Fibroblast of skin of scalp (primary cell): Measurements from ENCODE around the gene CNTN2.

Source experiments
- DNase-seq: peaks from one replicate; pipeline ENCODE4 v3.0.0-alpha.2; 2013

Gene CNTN2

DNA sequence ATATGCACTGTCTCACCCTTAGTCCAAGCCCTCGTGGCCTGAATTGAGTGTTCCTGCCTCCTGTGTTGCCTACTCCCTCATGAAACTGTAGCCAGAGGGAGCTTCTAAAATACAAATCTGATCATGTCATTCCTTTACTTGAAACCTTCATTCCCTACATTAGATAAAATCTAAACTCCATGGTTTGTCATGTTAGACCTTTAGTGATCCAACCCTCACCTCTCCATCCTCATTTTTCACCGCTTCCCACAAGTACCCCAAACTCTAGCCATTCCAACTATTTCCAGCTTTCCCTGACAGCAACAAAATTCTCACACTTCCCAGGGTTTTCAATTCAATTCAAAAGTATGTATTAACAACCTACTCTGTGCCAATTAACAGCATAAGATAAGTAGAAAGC lies 18.3 kb upstream of the CNTN2 start:
- DNase-seq, result no peak

DNA sequence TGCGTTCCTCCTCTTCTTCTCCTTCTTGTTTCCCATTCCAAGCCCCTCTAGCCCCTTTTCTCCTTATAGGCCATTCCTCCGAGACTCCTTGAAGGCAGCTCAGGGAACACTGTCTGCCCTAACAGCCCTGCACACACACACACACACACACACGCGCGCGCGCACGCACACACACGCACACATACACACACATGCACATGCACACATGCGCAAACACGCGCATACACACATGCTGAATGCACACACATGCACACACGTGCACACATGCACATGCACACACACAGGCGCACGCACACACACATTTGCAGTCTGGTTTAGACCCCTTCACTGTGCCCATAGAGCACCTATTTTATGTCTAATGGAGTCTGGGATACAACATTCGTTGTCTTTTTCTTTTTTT lies 17.8 kb upstream of the CNTN2 start:
- no peak for DNase-seq

DNA sequence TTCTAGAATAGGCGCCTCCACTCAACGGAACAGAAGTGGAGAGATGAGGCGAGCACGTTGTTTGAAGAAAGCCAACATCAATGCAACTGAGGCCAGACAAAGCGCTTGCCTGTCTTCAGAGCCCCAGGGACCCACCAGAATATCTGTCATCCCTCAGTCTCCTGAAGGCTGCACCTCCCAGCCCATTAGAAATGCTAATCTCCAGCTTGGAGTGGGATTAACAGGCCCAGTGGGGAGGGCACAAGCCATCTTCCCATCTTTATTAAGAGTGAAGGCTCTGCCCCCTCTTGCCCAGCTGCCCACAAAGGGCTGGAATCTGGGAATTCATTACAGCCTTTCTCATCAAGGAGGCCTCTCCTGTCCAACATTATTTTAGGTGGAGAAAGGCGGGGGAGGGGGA lies 16.8 kb upstream of the CNTN2 start:
- DNase-seq, result no peak

DNA sequence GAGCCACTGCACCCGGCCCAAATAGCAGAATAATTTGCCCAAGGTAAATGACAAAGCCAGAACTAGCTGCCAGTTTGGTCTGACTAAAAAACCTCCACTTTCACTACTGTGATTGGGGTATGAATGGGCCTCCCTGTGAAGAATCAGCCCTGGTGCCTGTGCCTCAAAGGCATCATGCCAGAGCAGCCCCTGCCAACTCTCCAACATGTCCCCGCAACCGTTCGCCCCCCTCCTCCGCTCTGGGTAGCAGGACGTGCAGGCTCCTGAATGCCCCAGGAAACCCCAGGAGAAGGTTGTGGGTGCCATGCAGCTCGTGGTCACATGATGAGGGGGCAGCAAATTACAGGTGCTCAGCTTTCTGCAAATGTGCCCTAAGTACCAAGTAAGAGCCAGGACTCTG lies 14.6 kb upstream of the CNTN2 start:
- DNase-seq, result no peak

DNA sequence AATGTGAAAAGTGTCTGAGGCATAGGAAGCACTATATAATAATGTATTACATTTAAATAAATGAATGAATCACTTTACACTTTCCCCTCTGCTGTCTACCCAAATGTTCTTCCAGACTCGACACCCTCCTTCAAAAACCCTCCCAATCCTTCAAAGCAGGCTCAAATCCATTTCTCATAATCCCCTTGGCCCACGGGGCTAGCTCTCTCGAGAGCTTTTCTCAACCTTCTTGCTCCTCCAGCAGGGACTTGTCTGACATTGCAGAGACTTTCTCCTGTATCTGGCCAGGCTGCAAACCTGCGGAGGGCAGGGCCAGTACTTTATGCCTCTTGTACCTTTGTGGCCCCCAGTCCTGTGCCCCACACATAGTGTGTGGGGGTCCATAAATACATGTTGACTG lies 14.1 kb upstream of the CNTN2 start:
- no peak for DNase-seq

DNA sequence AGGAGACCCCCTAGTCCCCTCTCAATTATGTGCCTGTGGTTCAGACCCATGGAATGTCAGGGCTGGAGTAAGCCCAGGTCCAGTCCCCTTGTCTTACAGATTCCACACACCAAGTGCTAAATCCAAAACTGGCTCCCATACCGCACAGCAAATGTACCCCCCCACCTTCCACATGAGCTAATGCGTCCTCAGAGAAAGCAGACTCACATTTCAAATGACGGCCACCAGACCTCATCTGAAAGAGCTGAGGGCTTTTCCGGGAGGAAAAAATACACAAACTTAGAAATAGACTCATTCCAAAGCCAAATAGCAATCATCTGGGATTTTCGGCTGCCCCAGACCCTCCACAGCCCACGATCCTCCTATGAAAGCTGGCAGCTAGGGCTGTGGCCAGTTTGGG lies 12.8 kb upstream of the CNTN2 start:
- DNase-seq, result no peak

DNA sequence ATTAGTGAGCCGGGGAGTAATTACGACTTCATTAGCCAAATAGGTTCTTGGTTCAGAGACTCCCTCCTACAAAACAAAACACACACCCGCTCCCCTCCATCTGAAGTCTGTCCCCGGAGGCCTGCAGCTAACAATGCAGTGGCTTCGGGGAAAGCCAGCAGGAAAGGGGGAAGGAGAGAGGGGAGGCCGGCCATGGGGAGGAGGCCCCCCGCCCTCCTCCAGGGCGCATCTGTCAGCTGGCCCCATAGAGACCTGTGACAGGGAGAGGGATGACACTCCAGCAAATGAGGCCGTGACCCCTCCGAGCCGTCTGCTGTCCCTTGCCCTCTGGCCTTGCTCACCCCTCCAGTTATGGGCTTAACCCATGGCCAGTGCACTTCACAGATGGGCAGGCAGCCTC lies 12.1 kb upstream of the CNTN2 start:
- no peak for DNase-seq

DNA sequence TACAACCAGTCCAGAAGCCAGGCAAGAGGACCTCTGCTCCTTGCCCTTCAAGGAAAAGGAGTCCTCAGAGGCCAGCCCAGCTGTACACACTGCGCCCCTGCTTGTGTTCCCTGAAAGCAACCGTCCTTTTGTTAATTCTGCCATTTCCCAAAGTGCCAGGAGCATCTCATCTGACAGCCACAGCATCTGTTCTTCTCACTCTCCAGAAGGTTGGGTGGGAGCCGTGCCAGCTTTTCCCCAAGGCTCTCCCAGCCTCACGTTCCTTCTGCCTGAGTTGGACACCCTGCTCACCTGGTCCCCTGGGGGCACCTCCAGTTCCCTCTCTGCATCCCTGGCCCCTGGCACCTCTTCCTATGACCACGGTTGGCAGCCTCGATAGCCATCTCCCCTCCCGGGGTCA lies 10.5 kb upstream of the CNTN2 start:
- no peak for DNase-seq

DNA sequence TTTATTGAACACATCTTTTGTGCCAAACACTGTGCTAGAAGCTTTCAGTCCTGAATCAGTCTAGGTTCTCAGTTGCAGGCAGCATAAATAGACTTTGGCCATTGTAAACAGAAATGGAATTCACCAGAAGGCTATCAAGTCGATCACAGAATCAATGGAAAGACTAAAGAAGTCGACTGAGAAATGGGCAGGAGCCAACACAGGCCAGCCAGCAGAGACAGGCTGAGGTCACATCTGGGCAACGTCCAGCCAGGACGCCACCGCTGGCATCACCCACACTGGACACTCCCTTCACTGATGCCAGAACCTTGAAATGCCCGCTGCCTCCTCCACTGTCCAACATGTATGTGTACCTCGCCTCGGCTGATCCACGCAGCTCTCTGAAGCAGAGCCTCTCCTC lies 5.5 kb upstream of the CNTN2 start:
- no peak for DNase-seq

DNA sequence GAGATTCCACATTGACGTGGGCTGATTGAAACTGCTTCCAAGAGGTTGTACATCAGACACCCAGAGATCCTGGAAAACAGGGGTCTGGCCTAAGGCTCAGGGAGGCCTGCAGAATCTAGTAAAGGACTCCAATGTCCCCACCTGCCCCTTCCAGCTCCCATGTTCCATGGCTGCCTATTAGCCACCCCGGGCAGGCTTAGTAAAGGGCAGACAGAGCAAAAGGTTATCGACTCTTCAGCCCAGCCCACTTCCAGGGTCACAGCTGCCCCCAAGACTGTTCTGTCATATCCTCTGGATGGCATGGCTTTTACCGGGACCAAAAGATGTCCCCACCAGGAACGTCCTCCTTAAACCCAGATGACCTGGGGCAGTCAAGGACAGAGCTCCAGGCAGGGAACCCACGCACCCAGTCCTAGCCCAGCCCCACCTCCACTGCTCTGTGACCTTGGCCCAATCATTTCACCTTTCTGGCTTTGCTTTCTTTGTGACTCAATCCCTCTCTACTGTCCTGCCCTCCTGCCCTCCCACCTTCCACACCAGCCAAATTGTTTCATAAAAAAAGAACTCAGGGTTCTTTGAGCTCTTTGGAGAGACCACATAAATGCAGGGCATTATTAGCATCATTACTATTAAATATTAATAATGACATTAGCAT lies 4.8 kb upstream of the CNTN2 start:
- DNase-seq, result no peak

DNA sequence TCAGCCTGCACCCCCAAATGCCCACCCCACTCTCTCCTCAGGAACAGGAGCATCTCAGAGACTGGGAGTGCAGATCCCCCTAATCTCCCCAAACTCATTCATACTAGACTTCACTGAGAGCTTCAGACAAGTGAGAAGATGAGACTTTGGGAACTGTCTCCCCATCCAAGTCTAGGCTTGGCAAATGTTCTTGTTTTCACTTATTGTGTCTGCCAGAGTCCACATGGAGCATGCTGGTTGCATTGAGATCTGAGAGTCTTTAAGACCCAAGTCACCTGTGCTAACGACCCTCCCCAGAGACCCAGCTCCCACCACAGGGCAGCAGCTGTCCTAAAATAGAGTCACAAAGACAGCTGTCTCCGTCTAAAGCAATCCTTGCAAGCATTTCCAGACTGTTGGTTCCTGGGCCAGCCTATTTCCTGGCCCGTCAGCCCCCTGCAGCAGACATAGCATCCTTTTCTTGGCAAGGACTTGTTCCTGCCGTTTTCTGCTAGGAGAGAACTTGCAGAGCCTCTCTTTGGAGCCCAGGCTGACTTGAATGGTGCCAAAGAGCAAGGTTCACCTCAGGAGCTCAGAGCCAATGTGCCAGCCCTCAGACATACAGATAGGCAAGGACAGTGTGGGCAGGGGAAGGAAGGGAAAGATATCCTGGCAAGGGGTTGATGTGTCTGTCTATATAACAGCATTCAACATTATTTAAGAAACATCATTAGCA lies 1.9 kb upstream of the CNTN2 start:
- DNase-seq, result no peak

DNA sequence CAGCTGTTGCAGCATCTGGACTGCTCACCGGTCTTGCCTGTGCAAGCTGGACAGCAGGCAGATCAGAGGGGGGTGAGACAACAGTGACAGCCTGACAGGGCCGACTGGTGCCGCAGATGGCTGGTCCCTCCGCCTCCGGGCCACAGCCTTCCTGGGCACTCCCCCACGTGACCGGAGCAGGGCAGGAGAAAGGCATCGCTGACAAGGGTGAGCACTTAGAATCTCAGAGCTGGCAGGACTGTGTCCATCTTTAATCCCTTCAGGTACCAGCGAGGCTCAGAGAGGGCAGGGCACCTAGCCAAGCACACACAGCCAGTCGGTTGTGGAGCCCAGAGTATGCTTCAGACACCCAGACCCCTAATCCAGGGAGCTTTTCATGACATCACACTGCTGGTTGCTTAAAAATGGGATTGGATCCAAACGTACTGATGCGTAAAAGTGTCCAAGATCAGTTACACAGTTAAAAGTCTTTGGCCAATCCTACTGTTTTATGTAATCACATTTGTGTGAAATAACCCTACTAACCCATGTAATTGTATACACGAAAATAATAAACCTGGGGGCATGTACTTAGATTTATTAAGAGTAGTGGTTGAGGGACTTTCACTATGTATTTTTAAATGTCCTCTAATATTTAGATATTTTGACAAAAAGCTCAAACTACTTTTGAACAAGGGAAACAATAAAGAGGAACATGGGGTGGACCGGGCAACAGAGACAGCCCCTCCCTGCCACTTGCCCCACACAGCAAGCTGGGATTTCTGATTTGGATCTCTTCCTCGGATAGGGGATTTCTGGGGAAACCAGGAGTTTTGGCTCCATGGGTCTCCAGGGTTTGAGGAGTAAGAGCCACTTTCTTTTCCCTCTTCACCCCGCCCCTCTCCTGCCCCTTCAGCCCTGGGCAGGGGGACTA lies 758 bp upstream of the CNTN2 start:
- no peak for DNase-seq

DNA sequence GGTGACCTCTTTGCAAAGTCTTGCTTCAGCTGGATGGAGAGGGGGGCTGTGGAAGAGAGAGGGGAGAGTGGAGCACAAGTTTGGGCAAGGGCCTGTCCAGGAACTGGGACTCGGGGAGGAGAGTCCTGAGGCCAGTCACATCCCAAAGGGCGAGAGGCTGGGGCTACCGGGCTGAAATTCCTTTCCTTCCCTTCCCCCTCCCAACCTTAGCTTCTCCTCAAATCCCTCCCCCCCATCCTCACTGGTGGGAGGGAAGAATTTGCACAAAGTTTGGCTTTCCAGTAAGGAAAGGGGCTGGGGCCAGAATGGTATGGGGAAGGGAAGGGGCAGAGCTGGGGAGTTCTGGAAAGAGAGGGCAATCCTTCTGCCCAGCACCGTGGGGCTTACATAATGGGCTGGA lies 854 bp downstream of the CNTN2 start:
- DNase-seq, result no peak

DNA sequence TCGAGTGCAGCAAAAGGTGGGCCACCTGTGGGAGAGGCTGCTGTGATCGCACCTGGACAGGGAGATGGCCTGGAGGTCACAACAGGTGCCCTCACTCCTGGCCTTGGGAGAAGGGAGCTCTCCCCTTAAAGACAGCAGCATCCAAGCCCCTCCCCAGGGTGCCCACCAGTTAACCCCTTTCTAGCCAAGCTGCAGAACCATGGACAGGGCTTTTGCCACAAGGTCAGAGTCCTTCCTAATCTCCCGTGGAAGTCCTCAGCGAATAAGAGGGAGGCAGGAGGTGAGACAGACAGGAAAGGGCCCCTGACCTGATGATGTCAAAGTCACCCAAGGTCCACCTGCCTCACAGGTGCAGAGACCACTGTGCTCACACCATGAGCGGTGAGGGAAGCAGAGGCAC lies 1.7 kb downstream of the CNTN2 start:
- no peak for DNase-seq

DNA sequence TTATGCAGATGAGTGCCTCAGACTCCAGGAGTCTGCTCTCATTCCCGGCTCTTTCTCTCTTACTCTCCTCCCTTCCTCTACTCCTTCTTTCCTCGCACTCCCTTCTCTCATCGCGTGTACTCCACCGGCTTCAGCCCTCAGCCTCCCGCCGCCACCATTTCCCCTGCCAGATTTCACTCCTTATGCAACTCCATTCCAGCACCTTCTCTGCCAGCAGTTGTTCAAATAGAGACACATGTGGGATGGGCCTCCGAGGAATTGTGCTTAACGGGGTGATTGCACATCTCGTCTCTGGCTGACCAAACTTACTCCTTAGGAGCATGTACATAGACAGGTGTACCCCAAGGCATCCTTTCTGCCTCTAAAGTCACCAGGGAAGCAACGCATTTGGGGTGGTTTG lies 2.1 kb downstream of the CNTN2 start:
- DNase-seq, result no peak

DNA sequence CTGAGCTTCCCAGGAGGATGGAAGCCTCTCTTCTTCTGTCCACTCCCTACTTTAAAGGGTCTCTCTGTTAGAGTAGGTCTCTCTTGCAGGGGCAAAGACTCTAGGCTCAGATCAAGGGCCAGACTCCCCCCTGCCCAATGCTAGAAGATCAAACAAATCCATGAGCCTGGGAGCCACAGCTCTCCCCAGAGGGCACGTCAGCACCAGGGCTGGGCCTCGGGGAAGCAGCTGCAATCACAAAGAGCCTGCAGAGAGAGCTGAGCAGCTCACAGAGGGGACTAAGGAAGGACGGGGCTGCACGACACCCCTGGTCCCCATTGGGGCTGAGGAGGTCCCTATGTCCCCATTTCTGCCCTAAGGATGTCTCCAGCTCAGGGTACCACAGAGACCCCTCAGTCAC lies 3.9 kb downstream of the CNTN2 start:
- DNase-seq, result no peak

DNA sequence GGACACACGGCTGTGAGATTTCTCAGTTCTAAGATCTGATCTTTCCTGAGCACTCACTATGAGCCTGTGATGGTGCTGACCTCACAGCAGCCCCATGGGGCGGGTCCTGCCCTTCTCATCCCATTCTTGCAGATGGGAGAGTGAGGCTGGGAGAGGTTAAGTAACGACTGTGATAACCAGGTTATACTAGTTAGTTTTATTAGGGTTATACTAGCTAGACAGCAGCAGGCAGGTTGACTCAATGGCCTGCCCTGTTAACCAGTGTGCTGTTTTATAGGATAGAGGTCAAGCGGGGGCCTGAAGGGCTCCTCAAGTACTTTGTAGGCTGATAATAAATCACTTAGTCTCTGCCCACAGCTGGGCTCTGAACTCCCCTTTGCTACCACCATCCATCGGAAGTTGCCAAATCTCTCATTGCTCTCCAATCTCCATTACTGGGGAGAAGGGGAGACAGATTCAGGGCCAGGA lies 4.8 kb downstream of the CNTN2 start:
- no peak for DNase-seq

DNA sequence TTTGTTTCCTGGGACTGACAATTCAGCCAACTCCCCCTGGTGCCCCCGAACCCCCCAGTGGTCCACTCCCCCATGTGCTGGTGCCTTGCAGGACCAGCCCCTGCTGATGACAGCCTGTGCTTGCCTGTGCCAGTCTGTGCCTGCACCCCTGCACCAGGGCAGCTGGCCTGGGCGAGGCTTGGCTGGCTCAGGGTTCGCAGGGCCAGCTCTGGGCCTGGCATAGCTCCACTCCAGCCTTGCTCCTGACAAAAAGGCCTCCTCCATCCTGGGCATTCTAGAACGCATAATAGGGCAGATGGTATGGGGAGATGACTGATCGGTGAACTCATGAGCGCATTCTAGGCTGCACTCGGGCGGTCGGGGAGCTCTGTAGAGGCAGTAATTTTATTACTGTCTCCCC lies 5.4 kb downstream of the CNTN2 start:
- no peak for DNase-seq

DNA sequence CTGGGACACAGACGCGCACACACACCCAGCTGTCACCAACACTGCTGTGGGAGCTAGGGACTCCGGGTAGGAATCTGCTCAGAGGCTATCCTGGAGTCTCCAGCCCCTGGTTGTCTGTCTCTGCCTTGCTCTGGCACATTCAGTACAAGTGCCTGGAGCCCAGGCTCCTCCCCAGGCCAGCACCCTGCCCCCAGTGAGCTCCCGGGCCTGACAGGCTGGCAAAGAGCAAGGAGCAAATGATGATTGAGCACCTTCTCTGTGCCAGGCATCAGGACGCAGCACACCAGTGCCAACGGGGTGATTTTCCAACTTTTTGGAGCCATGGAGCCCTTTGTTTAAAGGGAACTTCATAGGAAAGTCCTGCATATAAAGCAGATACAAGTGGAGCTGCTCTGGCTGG lies 6.5 kb downstream of the CNTN2 start:
- no peak for DNase-seq

DNA sequence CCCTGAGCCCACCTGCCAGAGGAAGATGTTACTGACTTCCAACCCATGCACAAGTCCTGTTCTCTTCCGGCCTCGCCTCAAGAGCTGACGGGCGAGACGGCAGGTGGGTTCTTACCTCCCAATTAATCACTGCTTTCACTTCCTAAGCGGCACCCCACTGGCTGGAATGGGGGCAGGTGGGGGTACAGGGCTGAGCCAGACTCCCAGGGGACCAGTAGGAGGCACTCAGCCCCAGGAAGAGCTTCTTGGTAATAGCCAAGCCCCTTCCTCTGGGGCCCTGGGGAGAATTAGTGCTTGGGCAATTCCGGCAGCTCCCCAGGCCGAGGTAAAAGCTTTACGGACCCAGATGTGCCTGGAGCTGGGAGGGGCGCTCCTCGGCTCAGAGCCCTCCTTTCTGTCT lies 9.7 kb downstream of the CNTN2 start:
- DNase-seq, result no peak

DNA sequence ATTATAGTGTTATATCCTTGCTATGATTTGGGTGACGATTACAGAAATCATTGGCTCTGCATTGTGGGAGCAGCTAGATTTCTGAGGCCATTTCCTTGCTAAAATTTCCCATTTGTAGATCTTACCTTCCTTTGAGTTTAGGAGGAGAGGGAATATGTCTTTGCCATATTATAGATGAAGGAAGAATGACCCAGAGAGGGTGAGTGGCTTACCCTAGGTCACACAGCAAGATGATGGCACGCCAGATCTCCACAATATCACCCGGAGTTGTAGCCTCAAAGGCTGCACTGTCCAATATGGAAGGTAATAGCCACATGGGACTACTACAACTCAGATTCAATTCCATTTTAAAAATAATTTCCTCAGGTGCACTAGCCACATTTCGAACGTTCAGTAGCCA lies 10.3 kb downstream of the CNTN2 start:
- no peak for DNase-seq

DNA sequence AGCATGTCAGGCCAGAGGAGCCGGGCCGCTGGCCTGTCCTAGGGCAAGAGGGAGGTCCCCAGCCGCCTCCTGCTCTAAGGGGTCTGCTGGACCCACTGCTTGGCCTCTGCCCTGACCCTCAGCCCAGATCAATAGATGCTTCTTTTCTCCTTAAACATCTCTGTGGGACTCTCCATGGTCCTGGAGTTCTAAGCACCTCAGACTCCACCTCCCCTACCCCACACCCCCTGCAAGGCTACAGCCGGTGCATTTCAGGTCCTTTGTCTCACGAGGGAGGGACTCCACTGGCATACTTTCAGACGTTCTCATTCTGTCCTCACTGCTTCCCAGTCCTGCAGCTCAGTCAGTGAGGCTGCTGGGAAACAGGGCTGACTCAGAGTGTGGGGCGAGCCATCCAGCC lies 11.0 kb downstream of the CNTN2 start:
- DNase-seq, result no peak

DNA sequence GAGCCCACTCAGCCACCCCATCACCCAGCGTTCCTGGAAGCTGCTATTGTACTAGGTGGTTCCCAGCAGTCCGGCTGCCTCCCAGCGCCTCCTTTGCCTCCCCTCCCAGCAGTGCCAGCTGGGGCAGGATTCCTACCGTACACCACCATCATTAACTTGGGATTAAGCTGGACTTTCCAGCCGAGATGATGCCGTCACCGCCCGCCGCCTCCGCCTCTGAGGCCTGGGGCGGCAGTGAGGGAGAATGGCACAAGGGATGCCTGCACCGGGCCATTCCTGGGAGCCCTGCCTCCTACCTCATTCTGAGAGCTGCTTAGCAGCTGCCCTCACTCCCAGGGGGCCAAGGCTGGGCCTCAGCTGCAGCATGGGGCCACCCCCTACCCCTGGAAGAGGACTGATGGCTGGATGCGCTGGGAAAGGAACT lies 13.2 kb downstream of the CNTN2 start:
- DNase-seq, result no peak
